Endothelial cell of umbilical vein (primary cell): ENCODE data around the gene NFIC.

Source experiments
- EZH2 ChIP-seq: IDR thresholded peaks from 2 replicates; pipeline ENCODE4 v1.6.1; 2012; ENCODE audit warnings: borderline replicate concordance, low read depth, mild to moderate bottlenecking, moderate library complexity, low read length, inconsistent platforms; ENCODE audit not compliant: severe bottlenecking
- MAX ChIP-seq: IDR thresholded peaks from 2 replicates; pipeline ENCODE4 v1.6.1; 2011; ENCODE audit not compliant: insufficient read depth, insufficient read length
- POLR2A ChIP-seq: IDR thresholded peaks from 2 replicates; pipeline ENCODE4 v1.6.1; 2012; ENCODE audit warnings: low read depth, mild to moderate bottlenecking, control low read depth, low read length

GRCh38 chr19:3426433-3426832 is 60.0 kb downstream of the NFIC start:
- TF ChIP-seq EZH2: no peak
- TF ChIP-seq POLR2A: no peak
- TF ChIP-seq MAX: no peak
